Right lobe of liver (tissue), 4 donors: Measurements from ENCODE around the gene EML2.

ENCODE experiments used
- CTCF ChIP-seq, 4 donors: fragments of 200-600 bp in 3 of 4; fragments of 450-650 bp in 1 of 4; IDR thresholded peaks; one replicate each; pipeline versions ENCODE4 v1.5.1 to v1.8.0; 2016 to 2022; ENCODE audit warnings: antibody characterized with exemption in 4 of 4, mild to moderate bottlenecking in 2 of 4
- POLR2A ChIP-seq: fragments of 450-650 bp; IDR thresholded peaks from one replicate; pipeline ENCODE4 v1.6.1; 2017; ENCODE audit warnings: antibody characterized with exemption, mild to moderate bottlenecking
- donor health status: DM: no; HTN: no; CAD: no.
- donor health status: DM: no; HTN: no; CAD: no.
- donor health status: DM: no; HTN: yes; CAD: no.

GRCh38 chr19:45645631-45646344, 6.6 kb upstream of the EML2 start:
- TF ChIP-seq CTCF (IDR thresholded peaks at IDR 0.05), result no peak
- no peak for TF ChIP-seq POLR2A
